KMS-11 (cell line): ENCODE results near the gene PSMD8.

Source experiments
- H2AFZ ChIP-seq: fragments of 200-600 bp; sonication (generic); 2 replicates; pipeline ENCODE4 v1.6.1; 2016; ENCODE audit warnings: antibody characterized with exemption, mixed run types, low read depth
- H3K27ac ChIP-seq: fragments of 200-600 bp; sonication (generic); 2 replicates; pipeline ENCODE4 v1.6.1; 2016; ENCODE audit warnings: mild to moderate bottlenecking, mixed run types
- H3K27me3 ChIP-seq: fragments of 200-600 bp; sonication (generic); 2 replicates; pipeline ENCODE4 v1.6.1; 2017; ENCODE audit warnings: mild to moderate bottlenecking, low read depth, mixed run types, moderate library complexity; ENCODE audit not compliant: insufficient read depth
- H3K36me3 ChIP-seq: fragments of 200-600 bp; sonication (generic); 2 replicates; pipeline ENCODE4 v1.6.1; 2017; ENCODE audit warnings: mild to moderate bottlenecking, mixed run types; ENCODE audit not compliant: insufficient read depth
- H3K4me1 ChIP-seq: fragments of 200-600 bp; sonication (generic); 2 replicates; pipeline ENCODE4 v1.6.1; 2016; ENCODE audit warnings: mild to moderate bottlenecking, low read depth, mixed run types; ENCODE audit not compliant: poor library complexity, severe bottlenecking
- H3K4me2 ChIP-seq: fragments of 200-600 bp; sonication (generic); 2 replicates; pipeline ENCODE4 v1.7.0; 2016; ENCODE audit warnings: mild to moderate bottlenecking, mixed run types
- H3K4me3 ChIP-seq: fragments of 200-600 bp; sonication (generic); IDR thresholded peaks from 2 replicates; pipeline ENCODE4 v1.6.1; 2017; ENCODE audit warnings: low read depth, low read length, mixed read lengths; ENCODE audit not compliant: insufficient read depth
- H3K79me2 ChIP-seq: fragments of 200-600 bp; sonication (generic); 2 replicates; pipeline ENCODE4 v1.6.1; 2016; ENCODE audit warnings: low read depth, mixed run types; ENCODE audit not compliant: insufficient read depth
- H3K9ac ChIP-seq: fragments of 200-600 bp; sonication (generic); 2 replicates; pipeline ENCODE4 v1.6.1; 2016; ENCODE audit warnings: mild to moderate bottlenecking, mixed run types
- H4K20me1 ChIP-seq: fragments of 200-600 bp; sonication (generic); 2 replicates; pipeline ENCODE4 v1.6.1; 2016; ENCODE audit warnings: mild to moderate bottlenecking, mixed run types; ENCODE audit not compliant: insufficient read depth
- TF ChIP-seq, protein P1 (sequence below): fragments of 200-600 bp; sonication (generic); conservative IDR thresholded peaks from 2 replicates; pipeline ENCODE4 v1.6.1; 2017; ENCODE audit warnings: low read depth, mild to moderate bottlenecking, antibody characterized with exemption, low read length, moderate library complexity, mixed read lengths

PSMD8 gene

GRCh38 chr19:38394488-38394887 lies 20.1 kb downstream of the PSMD8 start:
- Histone ChIP-seq H3K36me3 (no peaks in the 10 kb centered on the region), H3K27me3 (peaks cover 88% of the 10 kb centered on the region), H3K79me2 (no peaks in the 10 kb centered on the region), H3K9ac (no peak overlapping the region), H3K4me2 (no peak overlapping the region), H3K4me3 (no peak overlapping the region), H3K27ac (no peak overlapping the region), H3K4me1 (no peaks in the 10 kb centered on the region), H2AFZ (no peak overlapping the region), H4K20me1 (no peaks in the 10 kb centered on the region)
- TF ChIP-seq, protein P1, sequence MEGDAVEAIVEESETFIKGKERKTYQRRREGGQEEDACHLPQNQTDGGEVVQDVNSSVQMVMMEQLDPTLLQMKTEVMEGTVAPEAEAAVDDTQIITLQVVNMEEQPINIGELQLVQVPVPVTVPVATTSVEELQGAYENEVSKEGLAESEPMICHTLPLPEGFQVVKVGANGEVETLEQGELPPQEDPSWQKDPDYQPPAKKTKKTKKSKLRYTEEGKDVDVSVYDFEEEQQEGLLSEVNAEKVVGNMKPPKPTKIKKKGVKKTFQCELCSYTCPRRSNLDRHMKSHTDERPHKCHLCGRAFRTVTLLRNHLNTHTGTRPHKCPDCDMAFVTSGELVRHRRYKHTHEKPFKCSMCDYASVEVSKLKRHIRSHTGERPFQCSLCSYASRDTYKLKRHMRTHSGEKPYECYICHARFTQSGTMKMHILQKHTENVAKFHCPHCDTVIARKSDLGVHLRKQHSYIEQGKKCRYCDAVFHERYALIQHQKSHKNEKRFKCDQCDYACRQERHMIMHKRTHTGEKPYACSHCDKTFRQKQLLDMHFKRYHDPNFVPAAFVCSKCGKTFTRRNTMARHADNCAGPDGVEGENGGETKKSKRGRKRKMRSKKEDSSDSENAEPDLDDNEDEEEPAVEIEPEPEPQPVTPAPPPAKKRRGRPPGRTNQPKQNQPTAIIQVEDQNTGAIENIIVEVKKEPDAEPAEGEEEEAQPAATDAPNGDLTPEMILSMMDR = no peak

GRCh38 chr19:38395381-38396114 lies 21.2 kb downstream of the PSMD8 start:
- peaks cover 89% of the 10 kb centered on the region for H3K27me3 ChIP-seq
- H2AFZ ChIP-seq = no peak overlapping the region
- H3K4me2 ChIP-seq = no peak overlapping the region
- no peaks in the 10 kb centered on the region for H3K4me1 ChIP-seq
- TF ChIP-seq, protein P1 = no peak
- H3K36me3 ChIP-seq = no peaks in the 10 kb centered on the region
- H4K20me1 ChIP-seq = no peaks in the 10 kb centered on the region
- H3K4me3 ChIP-seq = no peak overlapping the region
- no peaks in the 10 kb centered on the region for H3K79me2 ChIP-seq
- H3K9ac ChIP-seq = no peak overlapping the region
- H3K27ac ChIP-seq = no peak overlapping the region

DNA sequence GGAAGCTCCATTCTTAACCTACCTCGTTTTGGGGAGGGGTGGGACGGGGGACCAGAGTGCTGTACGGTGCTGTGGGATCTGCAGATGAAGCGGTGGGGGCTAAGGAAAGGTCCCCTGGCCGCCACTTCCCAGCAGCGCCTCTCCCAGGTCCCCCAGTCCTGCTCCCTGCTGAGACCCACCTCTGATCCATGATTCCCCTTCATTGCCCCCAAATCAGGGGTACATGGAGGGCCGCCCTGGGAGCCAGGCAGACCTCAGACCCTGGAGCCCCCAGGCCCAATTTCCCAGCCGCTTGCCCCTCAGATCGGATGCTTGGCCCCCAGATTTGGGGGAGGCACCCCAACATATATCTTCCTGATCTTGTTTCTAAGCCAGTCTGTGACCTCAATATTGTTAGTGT lies 24.7 kb downstream of the PSMD8 start:
- Histone ChIP-seq H4K20me1 (no peaks in the 10 kb centered on the region), H3K9ac (no peak overlapping the region), H3K79me2 (no peaks in the 10 kb centered on the region), H3K4me2 (no peak overlapping the region), H3K4me1 (no peaks in the 10 kb centered on the region), H3K27ac (no peak overlapping the region), H3K4me3 (no peak overlapping the region), H3K27me3 (peaks cover 55% of the 10 kb centered on the region), H3K36me3 (no peaks in the 10 kb centered on the region), H2AFZ (no peak overlapping the region)
- TF ChIP-seq, protein P1 = no peak

- H3K4me2 ChIP-seq = no peak overlapping the region
- no peak overlapping the region for H3K27ac ChIP-seq
- H3K4me3 ChIP-seq = no peak overlapping the region
- H3K9ac ChIP-seq = no peak overlapping the region
- TF ChIP-seq, protein P1 = no peak
- no peaks in the 10 kb centered on the region for H4K20me1 ChIP-seq
- H2AFZ ChIP-seq = no peak overlapping the region
- H3K36me3 ChIP-seq = no peaks in the 10 kb centered on the region
- H3K4me1 ChIP-seq = no peaks in the 10 kb centered on the region
- peaks cover 50% of the 10 kb centered on the region for H3K27me3 ChIP-seq
- no peaks in the 10 kb centered on the region for H3K79me2 ChIP-seq
These were observed 25.2 kb downstream of the PSMD8 start for GRCh38 chr19:38399537-38399936.
